SJSA1 (cell line): ENCODE measurements around the gene GLCCI1. TPM values are rescaled to one million over a fixed set of nuclear protein-coding genes. Genes with fewer than 3 reads are reported as not detected.

ENCODE experiments used
- DNase-seq, 2 experiments: peaks; one replicate each; pipeline ENCODE4 v3.0.0-alpha.2; 2015 to 2020; ENCODE audit warnings: low spot score in 2 of 2, low read depth in 1 of 2
- H3K27ac ChIP-seq: fragments of 250-450 bp; sonication (Bioruptor Pico); 2 replicates; pipeline ENCODE4 v1.5.1; 2020; ENCODE audit warnings: mild to moderate bottlenecking, moderate library complexity
- H3K27me3 ChIP-seq: fragments of 250-450 bp; sonication (Bioruptor Pico); replicated peaks from 2 replicates; pipeline ENCODE4 v1.5.1; 2020; ENCODE audit warnings: mild to moderate bottlenecking, moderate library complexity
- H3K36me3 ChIP-seq: fragments of 250-450 bp; sonication (Bioruptor Pico); 2 replicates; pipeline ENCODE4 v1.5.1; 2020; ENCODE audit warnings: mild to moderate bottlenecking
- H3K4me1 ChIP-seq: fragments of 250-450 bp; sonication (Bioruptor Pico); replicated peaks from 2 replicates; pipeline ENCODE4 v1.6.1; 2021; ENCODE audit warnings: mild to moderate bottlenecking
- H3K4me3 ChIP-seq: fragments of 250-450 bp; sonication (Bioruptor Pico); 2 replicates; pipeline ENCODE4 v1.5.1; 2020; ENCODE audit warnings: mild to moderate bottlenecking
- H3K9me3 ChIP-seq: fragments of 250-450 bp; sonication (Bioruptor Pico); replicated peaks from 2 replicates; pipeline ENCODE4 v1.5.1; 2020; ENCODE audit warnings: mild to moderate bottlenecking
- total RNA-seq: library from RNA; depleted of rRNA; stranded (reverse); fragments of >200 nt; shearing (Covaris generic); gene quantifications from 2 replicates; pipeline ENCODE4 v1.2.3, GENCODE V29; 2014

Gene GLCCI1
- total RNA-seq, 1 experiment from 2014 or later = 2.1 TPM

- Histone ChIP-seq H3K27me3 (peaks cover 3% of the 10 kb centered on the region; the same call in 1 of the 2 replicates), H3K4me1 (peaks cover 7% of the 10 kb centered on the region; the same call in 1 of the 2 replicates), H3K36me3 (0 out of 2 replicates have a peak, but pooled peaks cover 3% of the 10 kb centered on the region), H3K4me3 (peak overlapping the region; percentile 71), H3K27ac (no peak overlapping the region; the same call in 1 of the 2 replicates), H3K9me3 (no peaks in the 10 kb centered on the region)
- peak; percentile 42 to 46 for DNase-seq
Measured at GRCh38 chr7:7969306-7970236, 975 bp downstream of the GLCCI1 start.

GRCh38 chr7:7970237-7970530, 1.6 kb downstream of the GLCCI1 start:
- Histone ChIP-seq H3K27me3 (peaks cover 3% of the 10 kb centered on the region; the same call in 1 of the 2 replicates), H3K4me1 (peaks cover 7% of the 10 kb centered on the region; the same call in 1 of the 2 replicates), H3K9me3 (no peaks in the 10 kb centered on the region), H3K27ac (no peak overlapping the region), H3K36me3 (0 out of 2 replicates have a peak, but pooled peaks cover 3% of the 10 kb centered on the region), H3K4me3 (peak overlapping the region; percentile 71)
- DNase-seq = no peak

DNA sequence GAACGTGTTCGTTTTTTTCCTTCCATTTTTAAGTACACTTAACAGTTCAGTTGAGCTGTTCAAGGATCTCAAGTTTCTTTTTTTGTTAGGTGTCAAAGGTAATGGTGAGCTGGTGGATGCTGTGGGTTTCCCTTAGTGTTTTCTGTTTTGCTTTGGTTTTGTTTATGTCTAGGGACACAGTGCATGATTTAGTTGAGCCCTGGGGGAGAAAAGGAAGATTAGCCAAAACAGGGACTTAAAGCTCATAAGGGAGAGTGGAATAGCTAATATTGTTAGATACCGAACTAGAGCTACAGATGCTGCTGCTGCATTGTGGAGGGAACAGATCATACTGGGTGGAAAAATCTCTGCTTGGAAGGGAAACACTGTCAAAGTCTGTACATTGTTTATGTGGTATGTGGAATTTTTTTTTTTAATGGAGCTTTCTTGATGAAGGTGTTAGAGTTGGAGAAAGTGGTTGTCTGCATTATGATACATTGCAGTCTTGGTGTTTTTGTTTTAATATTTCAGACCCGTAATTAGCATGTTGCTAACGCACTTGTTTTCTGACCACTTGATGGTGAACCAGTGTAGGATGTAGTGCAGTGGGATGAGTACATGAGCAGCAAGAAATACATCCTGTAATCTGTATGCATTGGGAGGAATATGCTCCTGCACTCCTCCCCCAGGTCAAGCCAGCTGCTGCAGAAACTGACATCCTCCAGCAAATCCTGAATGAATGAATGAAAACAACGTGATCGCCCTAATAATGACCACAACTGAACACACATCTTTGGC, 2.1 kb downstream of the GLCCI1 start:
- H3K36me3 ChIP-seq = 0 out of 2 replicates have a peak, but pooled peaks cover 3% of the 10 kb centered on the region
- H3K9me3 ChIP-seq = no peaks in the 10 kb centered on the region
- H3K27me3 ChIP-seq = peaks cover 3% of the 10 kb centered on the region; the same call in 1 of the 2 replicates
- peaks cover 7% of the 10 kb centered on the region; the same call in 1 of the 2 replicates for H3K4me1 ChIP-seq
- H3K4me3 ChIP-seq = peak overlapping the region; percentile 71; the same call in 1 of the 2 replicates
- H3K27ac ChIP-seq = no peak overlapping the region
- DNase-seq = peak in 1 of 2 experiments; percentile 19

DNA sequence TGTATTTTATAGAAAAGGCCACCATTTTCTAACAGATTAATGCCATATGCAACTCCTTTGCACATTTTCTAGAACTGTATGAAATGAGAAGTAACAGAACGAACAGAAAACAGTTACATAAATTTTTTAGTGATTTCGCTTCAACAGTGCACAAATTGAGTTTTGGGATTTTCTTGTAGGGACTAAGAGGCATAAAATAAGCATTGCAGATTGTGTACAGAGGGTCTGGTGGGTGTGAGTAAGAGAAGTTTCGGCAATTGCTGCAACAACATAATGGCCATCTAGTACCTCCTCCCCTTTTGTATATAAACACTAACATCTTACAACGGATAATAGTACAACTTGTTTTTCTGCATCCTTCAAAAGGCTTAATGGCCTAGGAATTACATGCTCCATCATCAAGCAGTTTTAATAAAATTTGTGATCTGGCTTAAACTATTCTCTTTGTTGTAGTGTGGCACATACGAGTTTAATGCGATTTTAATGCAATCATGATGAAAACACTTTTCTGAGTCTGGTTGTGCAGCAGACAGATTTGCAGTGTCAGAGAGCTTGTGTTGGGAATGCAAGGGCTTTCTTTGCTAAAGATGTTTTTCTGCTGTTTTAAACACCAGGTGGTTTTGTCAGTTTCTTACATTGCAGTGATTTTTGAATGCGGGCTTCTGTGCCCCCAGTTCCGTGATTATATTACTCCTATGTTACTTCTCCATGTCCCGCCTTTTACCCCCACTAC, 2.9 kb downstream of the GLCCI1 start:
- Histone ChIP-seq H3K4me1 (peaks cover 7% of the 10 kb centered on the region; the same call in 1 of the 2 replicates), H3K27me3 (peaks cover 3% of the 10 kb centered on the region; the same call in 1 of the 2 replicates), H3K27ac (no peak overlapping the region), H3K9me3 (no peaks in the 10 kb centered on the region), H3K36me3 (0 out of 2 replicates have a peak, but pooled peaks cover 3% of the 10 kb centered on the region), H3K4me3 (no peak overlapping the region)
- no peak for DNase-seq

DNA sequence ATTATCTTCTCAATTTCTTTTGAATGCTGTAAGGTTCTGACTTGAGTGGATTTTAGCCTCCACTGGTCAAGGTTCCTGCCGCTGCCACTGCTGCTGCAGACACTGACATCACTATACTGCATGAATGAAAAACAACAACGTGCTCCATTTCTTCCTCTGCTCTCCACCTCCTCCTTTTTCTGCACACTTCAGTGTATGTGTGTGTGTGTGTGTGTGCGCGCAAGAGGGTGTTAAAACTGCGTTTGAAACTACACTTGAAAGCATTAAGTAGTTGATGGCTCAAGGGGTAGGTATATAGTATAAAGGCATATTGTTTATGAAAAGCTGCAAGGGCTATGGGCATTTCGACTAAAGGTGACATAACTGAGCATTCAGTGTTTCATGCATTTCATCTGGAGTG, 3.5 kb downstream of the GLCCI1 start:
- Histone ChIP-seq H3K36me3 (0 out of 2 replicates have a peak, but pooled peaks cover 3% of the 10 kb centered on the region), H3K4me3 (no peak overlapping the region), H3K4me1 (peaks cover 7% of the 10 kb centered on the region; the same call in 1 of the 2 replicates), H3K27ac (no peak overlapping the region), H3K9me3 (no peaks in the 10 kb centered on the region), H3K27me3 (peaks cover 3% of the 10 kb centered on the region; the same call in 1 of the 2 replicates)
- DNase-seq = no peak

DNA sequence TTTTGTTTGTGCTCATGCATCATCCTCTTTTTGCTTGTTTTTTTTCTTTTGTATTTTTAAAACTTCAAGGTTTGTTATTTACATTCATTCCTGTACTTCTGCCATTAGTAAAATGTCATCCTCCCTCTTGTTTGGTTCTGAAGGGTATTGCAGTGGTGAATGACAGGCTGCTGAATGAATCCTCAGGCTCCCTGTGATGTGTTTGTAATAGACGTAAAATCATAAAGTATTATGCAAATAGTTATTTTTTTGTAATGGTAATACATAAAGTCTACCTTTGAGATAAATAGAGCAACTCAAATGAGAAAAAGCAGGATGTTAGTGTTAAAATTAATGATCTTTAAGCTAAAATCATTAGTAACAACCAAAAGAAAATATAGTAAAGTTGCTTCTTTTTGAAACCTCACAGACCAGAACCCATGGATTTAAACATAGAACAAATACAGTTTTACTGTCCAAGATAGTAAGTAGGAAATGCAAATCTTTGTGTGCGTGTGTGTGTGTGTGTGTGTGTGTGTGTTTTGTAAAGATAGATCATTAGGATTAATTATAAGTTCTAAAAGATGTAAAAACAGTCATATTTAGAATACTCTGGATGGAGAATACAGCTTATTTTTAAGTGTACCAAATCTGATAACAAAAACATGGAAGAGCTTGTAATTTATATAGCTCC, 4.5 kb downstream of the GLCCI1 start:
- Histone ChIP-seq H3K27me3 (peaks cover 3% of the 10 kb centered on the region; the same call in 1 of the 2 replicates), H3K9me3 (no peaks in the 10 kb centered on the region), H3K4me3 (no peak overlapping the region), H3K4me1 (peaks cover 2% of the 10 kb centered on the region; the same call in 1 of the 2 replicates), H3K36me3 (0 out of 2 replicates have a peak, but pooled peaks cover 3% of the 10 kb centered on the region), H3K27ac (no peak overlapping the region)
- no peak for DNase-seq

- no peak for DNase-seq
- Histone ChIP-seq H3K27ac (no peak overlapping the region), H3K27me3 (no peaks in the 10 kb centered on the region; the same call in 1 of the 2 replicates), H3K9me3 (no peaks in the 10 kb centered on the region), H3K4me3 (no peak overlapping the region), H3K36me3 (no peaks in the 10 kb centered on the region), H3K4me1 (no peaks in the 10 kb centered on the region)
Measured at GRCh38 chr7:7976677-7977076, 8.1 kb downstream of the GLCCI1 start.

- Histone ChIP-seq H3K9me3 (no peaks in the 10 kb centered on the region), H3K27ac (no peak overlapping the region), H3K36me3 (no peaks in the 10 kb centered on the region), H3K27me3 (no peaks in the 10 kb centered on the region), H3K4me3 (no peak overlapping the region), H3K4me1 (no peaks in the 10 kb centered on the region)
- no peak for DNase-seq
Measured at GRCh38 chr7:7977774-7978173, 9.2 kb downstream of the GLCCI1 start.

GRCh38 chr7:7978860-7979259, 10.3 kb downstream of the GLCCI1 start:
- H3K36me3 ChIP-seq = no peaks in the 10 kb centered on the region
- no peaks in the 10 kb centered on the region for H3K4me1 ChIP-seq
- no peaks in the 10 kb centered on the region for H3K27me3 ChIP-seq
- no peak overlapping the region for H3K27ac ChIP-seq
- H3K9me3 ChIP-seq = no peaks in the 10 kb centered on the region
- H3K4me3 ChIP-seq = no peak overlapping the region
- no peak for DNase-seq

GRCh38 chr7:7979558-7979957, 11.0 kb downstream of the GLCCI1 start:
- Histone ChIP-seq H3K27ac (no peak overlapping the region), H3K4me1 (no peaks in the 10 kb centered on the region), H3K36me3 (no peaks in the 10 kb centered on the region), H3K27me3 (no peaks in the 10 kb centered on the region), H3K9me3 (no peaks in the 10 kb centered on the region), H3K4me3 (no peak overlapping the region)
- DNase-seq = no peak

DNA sequence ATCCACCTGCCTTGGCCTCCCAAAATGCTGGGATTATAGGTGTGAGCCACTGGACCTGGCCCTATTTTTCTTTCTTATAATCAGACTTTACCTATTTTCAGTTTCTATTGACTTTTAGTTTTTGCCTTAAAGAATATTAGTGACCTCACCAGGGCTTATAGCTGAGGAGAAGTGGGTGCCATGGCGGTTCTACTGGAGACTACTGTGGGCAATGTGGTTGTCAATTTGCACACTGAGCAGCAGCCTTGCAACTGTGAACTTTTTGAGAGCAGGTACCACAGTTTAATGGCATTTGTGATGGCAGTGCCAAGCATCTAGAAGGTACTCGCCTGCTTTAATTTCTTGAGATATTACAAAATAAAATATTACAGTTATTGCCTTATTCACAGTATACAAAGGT, 11.5 kb downstream of the GLCCI1 start:
- Histone ChIP-seq H3K9me3 (no peaks in the 10 kb centered on the region), H3K27ac (no peak overlapping the region), H3K4me1 (no peaks in the 10 kb centered on the region), H3K27me3 (no peaks in the 10 kb centered on the region), H3K36me3 (no peaks in the 10 kb centered on the region), H3K4me3 (no peak overlapping the region)
- no peak for DNase-seq

DNA sequence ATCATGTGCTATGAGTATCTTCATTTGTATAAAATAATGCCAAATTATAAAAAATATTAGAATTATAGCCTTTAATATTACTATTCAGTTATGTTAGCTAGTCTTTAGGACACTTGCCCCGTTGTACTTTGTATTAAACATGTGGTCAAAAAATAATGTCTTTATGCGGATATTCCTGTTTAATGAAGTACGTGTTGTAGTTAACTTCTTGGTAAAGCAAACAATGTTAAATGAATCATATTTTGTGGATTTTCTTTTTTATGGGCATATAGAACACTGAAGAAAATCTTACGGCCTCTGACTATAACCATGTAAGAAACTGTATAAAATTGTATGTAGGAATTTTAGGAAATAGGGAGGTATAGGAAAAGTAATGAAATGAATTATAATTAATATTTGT, 14.3 kb downstream of the GLCCI1 start:
- H3K4me1 ChIP-seq = no peaks in the 10 kb centered on the region
- H3K27me3 ChIP-seq = no peaks in the 10 kb centered on the region
- no peak overlapping the region for H3K27ac ChIP-seq
- no peaks in the 10 kb centered on the region for H3K9me3 ChIP-seq
- H3K36me3 ChIP-seq = no peaks in the 10 kb centered on the region
- H3K4me3 ChIP-seq = no peak overlapping the region
- DNase-seq = no peak

DNA sequence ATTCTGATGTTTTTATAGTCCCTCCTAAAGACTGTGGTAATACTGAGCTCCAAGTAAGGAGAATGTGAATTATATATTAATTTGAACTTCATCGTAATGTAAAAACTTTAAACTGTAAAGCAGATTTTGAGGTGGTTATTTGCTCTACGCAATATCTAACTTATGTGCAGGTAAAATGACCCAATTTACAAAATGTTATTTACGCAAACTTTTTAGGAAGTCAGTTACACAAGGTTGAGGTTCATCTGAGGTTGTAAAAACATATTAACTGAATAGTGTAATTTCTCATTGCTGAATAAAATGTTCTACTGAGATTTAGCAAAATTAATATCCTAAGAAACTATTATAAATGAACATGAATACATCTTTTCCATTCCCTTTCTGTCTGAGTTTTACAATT, 15.8 kb downstream of the GLCCI1 start:
- H3K27me3 ChIP-seq = no peaks in the 10 kb centered on the region

More for the DNA sequence above, 15.8 kb downstream of the GLCCI1 start:
- H3K4me1 ChIP-seq = no peaks in the 10 kb centered on the region
- no peaks in the 10 kb centered on the region for H3K36me3 ChIP-seq
- DNase-seq = no peak
- no peak overlapping the region for H3K27ac ChIP-seq
- no peaks in the 10 kb centered on the region for H3K9me3 ChIP-seq
- H3K4me3 ChIP-seq = no peak overlapping the region
